WTC11 (cell line): Measurements from ENCODE around the gene MAU2. TPM values are rescaled to one million over a fixed set of nuclear protein-coding genes. Genes with fewer than 3 reads are reported as not detected.

ENCODE experiments used
- ATAC-seq: fragments of 200-7000 bp; cut with Tn5 transposase; 2 replicates; pipeline ENCODE4 v1.10.0; 2021; ENCODE audit warnings: mild to moderate bottlenecking, moderate library complexity
- CTCF ChIA-PET: fragments of 300-600 bp; sonication (Branson Sonifier 250); formaldehyde crosslinking; loops from one replicate; lab custom pipeline; 2021; ENCODE audit warnings: antibody characterized with exemption; lab: Charles Lee
- POLR2A ChIA-PET: fragments of 350-600 bp; sonication (Branson Sonifier 250); formaldehyde crosslinking; loops from one replicate; lab custom pipeline; 2021; ENCODE audit warnings: antibody characterized with exemption; lab: Charles Lee
- DNase-seq: peaks from one replicate; pipeline ENCODE4 v3.0.0; 2021; ENCODE audit warnings: low spot score
- H3K27ac Mint-ChIP-seq: 2 replicates; pipeline ENCODE4 v1.8.0; 2021; ENCODE audit warnings: mixed read lengths
- H3K27me3 Mint-ChIP-seq: 2 replicates; pipeline ENCODE4 v1.8.0; 2021; ENCODE audit warnings: low read depth, mild to moderate bottlenecking, moderate library complexity, mixed read lengths
- H3K36me3 Mint-ChIP-seq: 2 replicates; pipeline ENCODE4 v1.8.0; 2021; ENCODE audit warnings: mixed read lengths
- H3K4me1 Mint-ChIP-seq: 2 replicates; pipeline ENCODE4 v1.8.0; 2022; ENCODE audit warnings: mixed read lengths
- H3K4me3 Mint-ChIP-seq: 2 replicates; pipeline ENCODE4 v1.8.0; 2021; ENCODE audit warnings: mild to moderate bottlenecking, moderate library complexity, mixed read lengths
- H3K9me3 Mint-ChIP-seq: 2 replicates; pipeline ENCODE4 v1.8.0; 2021; ENCODE audit warnings: mixed read lengths
- CBFB ChIP-seq: sonication (generic); formaldehyde crosslinking; IDR thresholded peaks from 2 replicates; pipeline ENCODE4 v1.8.1; 2022; ENCODE audit warnings: mild to moderate bottlenecking, low read depth, missing genetic modification reagents
- ELF4 ChIP-seq: sonication (generic); formaldehyde crosslinking; IDR thresholded peaks from 2 replicates; pipeline ENCODE4 v1.8.1; 2022; ENCODE audit warnings: low read depth, mild to moderate bottlenecking, moderate library complexity, missing genetic modification reagents
- EMX1 ChIP-seq: fragments of 250-450 bp; sonication (Bioruptor Pico); IDR thresholded peaks from 2 replicates; pipeline ENCODE4 v1.8.0; 2021; ENCODE audit warnings: mild to moderate bottlenecking
- GRHL2 ChIP-seq: fragments of 250-450 bp; sonication (Bioruptor Pico); IDR thresholded peaks from 2 replicates; pipeline ENCODE4 v1.8.0; 2022; ENCODE audit warnings: mild to moderate bottlenecking, moderate library complexity; ENCODE audit not compliant: insufficient replicate concordance, severe bottlenecking
- HMGA2 ChIP-seq: fragments of 250-450 bp; sonication (Bioruptor Pico); IDR thresholded peaks from 2 replicates; pipeline ENCODE4 v1.4.0; 2021; ENCODE audit warnings: mild to moderate bottlenecking, moderate library complexity
- NFYB ChIP-seq: sonication (generic); formaldehyde crosslinking; conservative IDR thresholded peaks from 2 replicates; pipeline ENCODE4 v1.8.0; 2022; ENCODE audit warnings: low read depth, missing genetic modification reagents
- RORB ChIP-seq: fragments of 250-450 bp; sonication (Bioruptor Pico); IDR thresholded peaks from 2 replicates; pipeline ENCODE4 v1.9.0; 2021; ENCODE audit warnings: mild to moderate bottlenecking
- ZNF121 ChIP-seq: sonication (generic); formaldehyde crosslinking; IDR thresholded peaks from 2 replicates; pipeline ENCODE4 v1.8.0; 2023; ENCODE audit warnings: missing genetic modification reagents
- ZNF263 ChIP-seq: sonication (generic); formaldehyde crosslinking; IDR thresholded peaks from 2 replicates; pipeline ENCODE4 v1.8.1; 2022; ENCODE audit warnings: low read depth, mild to moderate bottlenecking, moderate library complexity, missing genetic modification reagents
- total RNA-seq: library from RNA; stranded (reverse); gene quantifications from 3 replicates; pipeline ENCODE4 v1.2.3, GENCODE V29; 2021
- TF ChIP-seq, protein P1 (sequence below): fragments of 250-450 bp; sonication (Bioruptor Pico); IDR thresholded peaks from 2 replicates; pipeline ENCODE4 v1.9.0; 2021; ENCODE audit warnings: moderate library complexity, mild to moderate bottlenecking, inconsistent platforms, borderline replicate concordance
- TF ChIP-seq, protein P2 (sequence below): sonication (generic); formaldehyde crosslinking; IDR thresholded peaks from 2 replicates; pipeline ENCODE4 v1.8.1; 2022; ENCODE audit warnings: mild to moderate bottlenecking, missing genetic modification reagents, moderate library complexity, borderline replicate concordance
- TF ChIP-seq, protein P3 (sequence below): sonication (generic); formaldehyde crosslinking; IDR thresholded peaks from 2 replicates; pipeline ENCODE4 v1.8.1; 2023; ENCODE audit warnings: mild to moderate bottlenecking, missing genetic modification reagents
- TF ChIP-seq, protein P4 (sequence below): sonication (generic); formaldehyde crosslinking; IDR thresholded peaks from 2 replicates; pipeline ENCODE4 v1.8.0; 2023; ENCODE audit warnings: mild to moderate bottlenecking, missing genetic modification reagents
- TF ChIP-seq, protein P5 (sequence below): sonication (generic); formaldehyde crosslinking; IDR thresholded peaks from 2 replicates; pipeline ENCODE4 v1.8.0; 2022; ENCODE audit warnings: mild to moderate bottlenecking, missing genetic modification reagents
- TF ChIP-seq, protein P6 (sequence below): sonication (generic); formaldehyde crosslinking; IDR thresholded peaks from 2 replicates; pipeline ENCODE4 v1.8.1; 2023; ENCODE audit warnings: mild to moderate bottlenecking, moderate library complexity, missing genetic modification reagents

The MAU2 gene
- total RNA-seq, 1 experiment from 2014 or later, result 56.8 TPM

DNA sequence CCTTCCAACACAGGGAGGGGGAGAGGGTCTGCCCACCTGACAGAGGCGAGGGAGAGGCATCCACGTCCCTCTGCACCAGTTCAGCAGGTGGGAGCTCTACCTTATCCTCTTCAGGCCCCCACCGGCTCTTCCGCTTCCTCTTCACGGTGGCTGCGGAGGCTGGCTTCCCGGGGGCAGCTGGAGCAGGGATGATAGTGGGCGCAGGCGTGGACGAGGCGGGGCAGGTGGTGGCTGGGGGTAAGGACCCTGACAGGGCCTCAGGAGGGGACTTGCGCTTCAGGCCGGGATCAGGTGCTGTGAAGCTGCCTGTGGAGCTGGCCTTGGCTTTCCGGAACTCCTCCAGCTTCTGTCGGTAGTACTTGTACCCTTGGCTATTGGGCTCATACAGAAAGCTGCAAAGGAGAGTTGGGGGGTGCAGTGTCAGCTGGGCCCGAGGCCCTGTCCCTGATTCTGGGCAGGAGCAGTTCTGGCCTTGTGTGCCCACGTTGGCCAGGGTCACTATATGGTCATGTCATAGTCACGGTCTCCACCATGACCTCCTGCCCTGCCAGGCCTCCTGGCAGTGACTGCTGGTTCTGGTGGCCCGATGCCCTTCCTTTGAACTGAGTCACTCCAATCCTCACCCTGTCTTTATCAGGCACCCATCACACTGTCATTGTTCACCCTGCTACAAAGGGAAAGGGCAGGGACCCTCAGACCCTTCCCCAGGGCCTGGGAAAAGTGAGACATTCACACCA is 23.5 kb upstream of the MAU2 start:
- no peak overlapping the region for H3K27ac Mint-ChIP-seq
- H3K4me1 Mint-ChIP-seq, result no peaks in the 10 kb centered on the region
- TF ChIP-seq, protein P1, sequence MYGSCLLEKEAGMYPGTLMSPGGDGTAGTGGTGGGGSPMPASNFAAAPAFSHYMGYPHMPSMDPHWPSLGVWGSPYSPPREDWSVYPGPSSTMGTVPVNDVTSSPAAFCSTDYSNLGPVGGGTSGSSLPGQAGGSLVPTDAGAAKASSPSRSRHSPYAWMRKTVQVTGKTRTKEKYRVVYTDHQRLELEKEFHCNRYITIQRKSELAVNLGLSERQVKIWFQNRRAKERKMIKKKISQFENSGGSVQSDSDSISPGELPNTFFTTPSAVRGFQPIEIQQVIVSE (CRISPR knock-in tag), result no peak
- TF ChIP-seq, protein P2, sequence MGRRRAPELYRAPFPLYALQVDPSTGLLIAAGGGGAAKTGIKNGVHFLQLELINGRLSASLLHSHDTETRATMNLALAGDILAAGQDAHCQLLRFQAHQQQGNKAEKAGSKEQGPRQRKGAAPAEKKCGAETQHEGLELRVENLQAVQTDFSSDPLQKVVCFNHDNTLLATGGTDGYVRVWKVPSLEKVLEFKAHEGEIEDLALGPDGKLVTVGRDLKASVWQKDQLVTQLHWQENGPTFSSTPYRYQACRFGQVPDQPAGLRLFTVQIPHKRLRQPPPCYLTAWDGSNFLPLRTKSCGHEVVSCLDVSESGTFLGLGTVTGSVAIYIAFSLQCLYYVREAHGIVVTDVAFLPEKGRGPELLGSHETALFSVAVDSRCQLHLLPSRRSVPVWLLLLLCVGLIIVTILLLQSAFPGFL (CRISPR knock-in tag), result no peak
- no peak for TF ChIP-seq ELF4 (CRISPR knock-in tag)
- TF ChIP-seq RORB (CRISPR knock-in tag), result no peak
- TF ChIP-seq, protein P3, sequence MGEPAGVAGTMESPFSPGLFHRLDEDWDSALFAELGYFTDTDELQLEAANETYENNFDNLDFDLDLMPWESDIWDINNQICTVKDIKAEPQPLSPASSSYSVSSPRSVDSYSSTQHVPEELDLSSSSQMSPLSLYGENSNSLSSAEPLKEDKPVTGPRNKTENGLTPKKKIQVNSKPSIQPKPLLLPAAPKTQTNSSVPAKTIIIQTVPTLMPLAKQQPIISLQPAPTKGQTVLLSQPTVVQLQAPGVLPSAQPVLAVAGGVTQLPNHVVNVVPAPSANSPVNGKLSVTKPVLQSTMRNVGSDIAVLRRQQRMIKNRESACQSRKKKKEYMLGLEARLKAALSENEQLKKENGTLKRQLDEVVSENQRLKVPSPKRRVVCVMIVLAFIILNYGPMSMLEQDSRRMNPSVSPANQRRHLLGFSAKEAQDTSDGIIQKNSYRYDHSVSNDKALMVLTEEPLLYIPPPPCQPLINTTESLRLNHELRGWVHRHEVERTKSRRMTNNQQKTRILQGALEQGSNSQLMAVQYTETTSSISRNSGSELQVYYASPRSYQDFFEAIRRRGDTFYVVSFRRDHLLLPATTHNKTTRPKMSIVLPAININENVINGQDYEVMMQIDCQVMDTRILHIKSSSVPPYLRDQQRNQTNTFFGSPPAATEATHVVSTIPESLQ, result no peak
- TF ChIP-seq HMGA2 (CRISPR knock-in tag), result no peak
- no peak for DNase-seq
- peaks cover 37% of the 10 kb centered on the region for H3K36me3 Mint-ChIP-seq
- H3K4me3 Mint-ChIP-seq, result no peak overlapping the region
- H3K9me3 Mint-ChIP-seq, result no peaks in the 10 kb centered on the region
- CTCF ChIA-PET, result no interaction called here
- ATAC-seq, result no peak
- no peaks in the 10 kb centered on the region for H3K27me3 Mint-ChIP-seq
- POLR2A ChIA-PET, result interaction anchor here (0.6 to 0.8 kb wide), 2 partner anchors 43 to 85 kb away, joined by 3 to 9 read pairs; partner anchors contain the start of gene NCAN

DNA sequence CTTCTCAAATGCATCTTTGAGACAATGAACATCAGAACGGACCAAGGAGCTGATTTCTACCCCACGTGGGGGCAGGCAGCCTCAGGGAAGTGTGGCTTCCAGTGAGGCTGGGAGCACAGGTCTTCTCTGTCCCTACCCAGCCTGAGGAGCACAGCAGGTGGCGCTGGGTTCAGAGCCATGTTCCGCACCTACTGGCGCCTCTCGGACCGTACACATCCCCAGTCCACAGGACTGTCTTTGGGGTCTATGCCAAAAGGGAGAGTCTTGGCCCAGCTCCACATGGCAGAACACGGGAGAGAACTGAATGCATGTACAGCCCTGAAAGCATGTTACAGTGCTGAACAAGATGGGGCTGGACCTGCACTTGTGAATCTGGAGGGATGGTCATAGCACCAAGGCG is 22.9 kb upstream of the MAU2 start:
- ATAC-seq (no peak; the same call in 1 of the 2 replicates), DNase-seq (no peak)
- TF ChIP-seq ZNF263 (CRISPR knock-in tag) (no peak), CBFB (CRISPR knock-in tag) (no peak), RORB (CRISPR knock-in tag) (no peak), EMX1 (no peak), NFYB (no peak), GRHL2 (no peak), ZNF121 (CRISPR knock-in tag) (no peak)
- TF ChIP-seq, protein P4, sequence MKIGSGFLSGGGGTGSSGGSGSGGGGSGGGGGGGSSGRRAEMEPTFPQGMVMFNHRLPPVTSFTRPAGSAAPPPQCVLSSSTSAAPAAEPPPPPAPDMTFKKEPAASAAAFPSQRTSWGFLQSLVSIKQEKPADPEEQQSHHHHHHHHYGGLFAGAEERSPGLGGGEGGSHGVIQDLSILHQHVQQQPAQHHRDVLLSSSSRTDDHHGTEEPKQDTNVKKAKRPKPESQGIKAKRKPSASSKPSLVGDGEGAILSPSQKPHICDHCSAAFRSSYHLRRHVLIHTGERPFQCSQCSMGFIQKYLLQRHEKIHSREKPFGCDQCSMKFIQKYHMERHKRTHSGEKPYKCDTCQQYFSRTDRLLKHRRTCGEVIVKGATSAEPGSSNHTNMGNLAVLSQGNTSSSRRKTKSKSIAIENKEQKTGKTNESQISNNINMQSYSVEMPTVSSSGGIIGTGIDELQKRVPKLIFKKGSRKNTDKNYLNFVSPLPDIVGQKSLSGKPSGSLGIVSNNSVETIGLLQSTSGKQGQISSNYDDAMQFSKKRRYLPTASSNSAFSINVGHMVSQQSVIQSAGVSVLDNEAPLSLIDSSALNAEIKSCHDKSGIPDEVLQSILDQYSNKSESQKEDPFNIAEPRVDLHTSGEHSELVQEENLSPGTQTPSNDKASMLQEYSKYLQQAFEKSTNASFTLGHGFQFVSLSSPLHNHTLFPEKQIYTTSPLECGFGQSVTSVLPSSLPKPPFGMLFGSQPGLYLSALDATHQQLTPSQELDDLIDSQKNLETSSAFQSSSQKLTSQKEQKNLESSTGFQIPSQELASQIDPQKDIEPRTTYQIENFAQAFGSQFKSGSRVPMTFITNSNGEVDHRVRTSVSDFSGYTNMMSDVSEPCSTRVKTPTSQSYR (CRISPR knock-in tag), result no peak
- TF ChIP-seq, protein P5, sequence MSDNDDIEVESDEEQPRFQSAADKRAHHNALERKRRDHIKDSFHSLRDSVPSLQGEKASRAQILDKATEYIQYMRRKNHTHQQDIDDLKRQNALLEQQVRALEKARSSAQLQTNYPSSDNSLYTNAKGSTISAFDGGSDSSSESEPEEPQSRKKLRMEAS (CRISPR knock-in tag), result no peak
- TF ChIP-seq, protein P6, sequence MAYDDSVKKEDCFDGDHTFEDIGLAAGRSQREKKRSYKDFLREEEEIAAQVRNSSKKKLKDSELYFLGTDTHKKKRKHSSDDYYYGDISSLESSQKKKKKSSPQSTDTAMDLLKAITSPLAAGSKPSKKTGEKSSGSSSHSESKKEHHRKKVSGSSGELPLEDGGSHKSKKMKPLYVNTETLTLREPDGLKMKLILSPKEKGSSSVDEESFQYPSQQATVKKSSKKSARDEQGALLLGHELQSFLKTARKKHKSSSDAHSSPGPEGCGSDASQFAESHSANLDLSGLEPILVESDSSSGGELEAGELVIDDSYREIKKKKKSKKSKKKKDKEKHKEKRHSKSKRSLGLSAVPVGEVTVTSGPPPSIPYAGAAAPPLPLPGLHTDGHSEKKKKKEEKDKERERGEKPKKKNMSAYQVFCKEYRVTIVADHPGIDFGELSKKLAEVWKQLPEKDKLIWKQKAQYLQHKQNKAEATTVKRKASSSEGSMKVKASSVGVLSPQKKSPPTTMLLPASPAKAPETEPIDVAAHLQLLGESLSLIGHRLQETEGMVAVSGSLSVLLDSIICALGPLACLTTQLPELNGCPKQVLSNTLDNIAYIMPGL, result no peak
- Mint-ChIP-seq H3K36me3 (peaks cover 33% of the 10 kb centered on the region), H3K27me3 (no peaks in the 10 kb centered on the region), H3K4me1 (no peaks in the 10 kb centered on the region), H3K27ac (no peak overlapping the region), H3K9me3 (no peaks in the 10 kb centered on the region), H3K4me3 (no peak overlapping the region)
- POLR2A ChIA-PET, result interaction anchor here (0.8 kb wide), 1 partner anchor 86 kb away, joined by 3 read pairs; the partner anchor contains the start of gene NCAN
- CTCF ChIA-PET, result no interaction called here
